CD4-positive, alpha-beta T cell (primary cell): ENCODE measurements around the gene RPL22. TPM values are rescaled to one million over a fixed set of nuclear protein-coding genes. Genes with fewer than 3 reads are reported as not detected.

Source experiments
- ATAC-seq: fragments of 200-7000 bp; cut with Tn5 transposase; one replicate; pipeline ENCODE4 v1.10.0; 2022; ENCODE audit warnings: mild to moderate bottlenecking; ENCODE audit not compliant: poor library complexity
- CTCF ChIA-PET: fragments of 350-600 bp; sonication (Branson Sonifier 250); formaldehyde crosslinking; loops from one replicate; lab custom pipeline; 2021; ENCODE audit warnings: antibody characterized with exemption, inconsistent platforms; lab: Charles Lee
- POLR2A ChIA-PET: fragments of 350-600 bp; sonication (Branson Sonifier 250); formaldehyde crosslinking; loops from one replicate; lab custom pipeline; 2021; ENCODE audit warnings: antibody characterized with exemption, inconsistent platforms; lab: Charles Lee
- DNase-seq, 14 experiments: peaks; one replicate each; pipeline ENCODE4 v3.0.0-alpha.2; 2013 to 2020; ENCODE audit warnings: mixed read lengths in 2 of 14
- H3K27ac ChIP-seq, 2 donors: one replicate each; pipeline versions ENCODE4 v1.5.1 to v1.7.0; 2013; ENCODE audit warnings: low read length in 2 of 2, low read depth in 1 of 2, mild to moderate bottlenecking in 1 of 2
- H3K27me3 ChIP-seq, 2 experiments: 1 replicate in 1 of 2; 2 replicates in 1 of 2; pipeline versions ENCODE4 v1.6.1 to v1.7.0; 2013; ENCODE audit warnings: low read length in 2 of 2, control low read depth in 1 of 2, mild to moderate bottlenecking in 1 of 2, moderate library complexity in 1 of 2; ENCODE audit not compliant: insufficient read depth in 2 of 2, control insufficient read depth in 1 of 2
- H3K36me3 ChIP-seq: one replicate; pipeline ENCODE4 v1.6.1; 2013; ENCODE audit warnings: low read length, control low read depth; ENCODE audit not compliant: insufficient read depth
- H3K4me1 ChIP-seq: one replicate; pipeline ENCODE4 v1.6.1; 2013; ENCODE audit warnings: low read length, control low read depth; ENCODE audit not compliant: insufficient read depth
- H3K4me3 ChIP-seq: one replicate; pipeline ENCODE4 v1.5.1; 2013; ENCODE audit warnings: mild to moderate bottlenecking, low read length, moderate library complexity
- H3K9me3 ChIP-seq, 2 experiments: 1 replicate in 1 of 2; 2 replicates in 1 of 2; pipeline versions ENCODE4 v1.6.1 to v1.7.0; 2013; ENCODE audit warnings: low read length in 2 of 2, mild to moderate bottlenecking in 2 of 2, control low read depth in 1 of 2, moderate library complexity in 1 of 2; ENCODE audit not compliant: control insufficient read depth in 1 of 2, insufficient read depth in 1 of 2
- H3K27ac Mint-ChIP-seq: one replicate; pipeline ENCODE4 v1.8.0; 2020; ENCODE audit warnings: mixed read lengths
- H3K27me3 Mint-ChIP-seq: one replicate; pipeline ENCODE4 v1.8.0; 2021; ENCODE audit warnings: mixed read lengths
- H3K36me3 Mint-ChIP-seq: one replicate; pipeline ENCODE4 v1.8.0; 2021; ENCODE audit warnings: low read depth, mixed read lengths
- H3K4me1 Mint-ChIP-seq: one replicate; pipeline ENCODE4 v1.8.0; 2021; ENCODE audit warnings: low read depth, mixed read lengths
- H3K4me3 Mint-ChIP-seq: one replicate; pipeline ENCODE4 v1.8.0; 2020; ENCODE audit warnings: mild to moderate bottlenecking, mixed read lengths
- H3K9me3 Mint-ChIP-seq: one replicate; pipeline ENCODE4 v1.8.0; 2020; ENCODE audit warnings: mixed read lengths
- CTCF ChIP-seq: fragments of 200-600 bp; IDR thresholded peaks from one replicate; pipeline ENCODE4 v1.8.0; 2022; ENCODE audit warnings: antibody characterized with exemption, mild to moderate bottlenecking
- intact Hi-C, 2 experiments: fragments of 100-400 bp; cut with DNase I in 1 of 2; cut with micrococcal nuclease in 1 of 2; formaldehyde crosslinking; loops; one replicate each; pipeline versions ENCODE4 v1.15.1 to v1.9.0; 2023 to 2025; cut with DNase I, micrococcal nuclease
- total RNA-seq, 174 experiments: library from RNA in 2 of 174; stranded (reverse) in 2 of 174; gene quantifications; one replicate each; pipeline ENCODE4 v1.2.3 and lab custom pipeline; 2021 to 2026

RPL22 gene
- total RNA-seq, 2 experiments from 2014 or later: 620 to 652 TPM

- ChIA-PET POLR2A (no interaction called here), CTCF (no interaction called here)
- Histone ChIP-seq H3K4me3 (no peak overlapping the region), H3K36me3 (no peaks in the 10 kb centered on the region), H3K4me1 (no peaks in the 10 kb centered on the region), H3K9me3 (peaks cover 0 to 14% of the 10 kb centered on the region in 2 experiments), H3K27me3 (peaks cover 6 to 14% of the 10 kb centered on the region in 2 experiments), H3K27ac (no peak overlapping the region)
- ATAC-seq: no peak
- Mint-ChIP-seq H3K4me1 (no peaks in the 10 kb centered on the region), H3K9me3 (no peaks in the 10 kb centered on the region), H3K27ac (no peak overlapping the region), H3K36me3 (no peaks in the 10 kb centered on the region), H3K27me3 (peaks cover 24% of the 10 kb centered on the region), H3K4me3 (no peak overlapping the region)
- no peak for DNase-seq
- intact Hi-C loops: no loop called here
- no peak for TF ChIP-seq CTCF
Observed at GRCh38 chr1:6162773-6163172, 36.6 kb downstream of the RPL22 start.

GRCh38 chr1:6162341-6162740 is 37.1 kb downstream of the RPL22 start:
- no peak for ATAC-seq
- ChIA-PET POLR2A (no interaction called here), CTCF (no interaction called here)
- no peaks in the 10 kb centered on the region for H3K9me3 Mint-ChIP-seq
- no peaks in the 10 kb centered on the region for H3K4me1 ChIP-seq
- no peaks in the 10 kb centered on the region for H3K36me3 ChIP-seq
- H3K4me3 ChIP-seq: no peak overlapping the region
- peaks cover 6 to 14% of the 10 kb centered on the region in 2 experiments for H3K27me3 ChIP-seq
- intact Hi-C loops: no loop called here
- no peaks in the 10 kb centered on the region for H3K4me1 Mint-ChIP-seq
- DNase-seq: no peak
- H3K27ac Mint-ChIP-seq: no peak overlapping the region
- H3K4me3 Mint-ChIP-seq: no peak overlapping the region
- peaks cover 0 to 14% of the 10 kb centered on the region in 2 experiments for H3K9me3 ChIP-seq
- H3K27ac ChIP-seq: no peak overlapping the region
- peaks cover 24% of the 10 kb centered on the region for H3K27me3 Mint-ChIP-seq
- H3K36me3 Mint-ChIP-seq: no peaks in the 10 kb centered on the region
- TF ChIP-seq CTCF: no peak

- no peaks in the 10 kb centered on the region for H3K9me3 Mint-ChIP-seq
- peaks cover 10% of the 10 kb centered on the region for H3K4me1 ChIP-seq
- no peaks in the 10 kb centered on the region for H3K36me3 ChIP-seq
- peaks cover 6 to 8% of the 10 kb centered on the region in 2 experiments for H3K27me3 ChIP-seq
- intact Hi-C loops: no loop called here
- TF ChIP-seq CTCF: no peak
- ATAC-seq (no peak), DNase-seq (no peak)
- ChIA-PET POLR2A (no interaction called here), CTCF (no interaction called here)
- H3K9me3 ChIP-seq: peaks cover 0 to 14% of the 10 kb centered on the region in 2 experiments
- no peak overlapping the region for H3K4me3 ChIP-seq
- H3K27me3 Mint-ChIP-seq: peaks cover 13% of the 10 kb centered on the region
- H3K4me1 Mint-ChIP-seq: no peaks in the 10 kb centered on the region
- no peak overlapping the region for H3K27ac ChIP-seq
- H3K27ac Mint-ChIP-seq: no peak overlapping the region
- H3K4me3 Mint-ChIP-seq: no peak overlapping the region
- H3K36me3 Mint-ChIP-seq: no peaks in the 10 kb centered on the region
Observed at GRCh38 chr1:6158181-6158580, 41.2 kb downstream of the RPL22 start.
